Gastrocnemius medialis (tissue), 4 donors: Measurements from ENCODE around the gene MAP1LC3B.

ENCODE experiments used
- POLR2A ChIP-seq, 2 donors: fragments of 450-650 bp; IDR thresholded peaks; one replicate each; pipeline ENCODE4 v1.6.1; 2017; ENCODE audit warnings: antibody characterized with exemption in 2 of 2, mild to moderate bottlenecking in 2 of 2, moderate library complexity in 2 of 2
- TF ChIP-seq, protein P1 (sequence below), 5 experiments: fragments of 450-650 bp in 3 of 5; fragments of 200-600 bp in 2 of 5; sonication (generic) in 2 of 5; IDR thresholded peaks in 4 of 5; conservative IDR thresholded peaks in 1 of 5; 1 replicate in 4 of 5; 2 replicates in 1 of 5; pipeline ENCODE4 v1.5.1; 2016 to 2019; ENCODE audit warnings: antibody characterized with exemption in 5 of 5, mild to moderate bottlenecking in 3 of 5, moderate library complexity in 3 of 5

GRCh38 chr16:87358696-87359095, 33.4 kb upstream of the MAP1LC3B start:
- TF ChIP-seq, protein P1, sequence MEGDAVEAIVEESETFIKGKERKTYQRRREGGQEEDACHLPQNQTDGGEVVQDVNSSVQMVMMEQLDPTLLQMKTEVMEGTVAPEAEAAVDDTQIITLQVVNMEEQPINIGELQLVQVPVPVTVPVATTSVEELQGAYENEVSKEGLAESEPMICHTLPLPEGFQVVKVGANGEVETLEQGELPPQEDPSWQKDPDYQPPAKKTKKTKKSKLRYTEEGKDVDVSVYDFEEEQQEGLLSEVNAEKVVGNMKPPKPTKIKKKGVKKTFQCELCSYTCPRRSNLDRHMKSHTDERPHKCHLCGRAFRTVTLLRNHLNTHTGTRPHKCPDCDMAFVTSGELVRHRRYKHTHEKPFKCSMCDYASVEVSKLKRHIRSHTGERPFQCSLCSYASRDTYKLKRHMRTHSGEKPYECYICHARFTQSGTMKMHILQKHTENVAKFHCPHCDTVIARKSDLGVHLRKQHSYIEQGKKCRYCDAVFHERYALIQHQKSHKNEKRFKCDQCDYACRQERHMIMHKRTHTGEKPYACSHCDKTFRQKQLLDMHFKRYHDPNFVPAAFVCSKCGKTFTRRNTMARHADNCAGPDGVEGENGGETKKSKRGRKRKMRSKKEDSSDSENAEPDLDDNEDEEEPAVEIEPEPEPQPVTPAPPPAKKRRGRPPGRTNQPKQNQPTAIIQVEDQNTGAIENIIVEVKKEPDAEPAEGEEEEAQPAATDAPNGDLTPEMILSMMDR (IDR thresholded peaks at IDR 0.05 in 4 of 5, conservative IDR thresholded peaks at IDR 0.05 in 1 of 5), result no peak
- TF ChIP-seq POLR2A (IDR thresholded peaks at IDR 0.05), result no peak
